Keratinocyte (primary cell): ENCODE data around the gene SASH1. TPM values are rescaled to one million over a fixed set of nuclear protein-coding genes. Genes with fewer than 3 reads are reported as not detected.

Experiments used
- DNase-seq: peaks from one replicate; pipeline ENCODE4 v3.0.0-alpha.2; 2011; ENCODE audit warnings: low read depth, missing footprints, low spot score
- FAIRE-seq: peaks from 2 replicates; lab custom pipeline; 2011; peaks lifted over from hg19 to GRCh38; lab: Jason Lieb, UNC
- H2AFZ ChIP-seq: 2 replicates; pipeline ENCODE4 v1.6.0; 2012; ENCODE audit warnings: low read length, control low read depth, inconsistent platforms; ENCODE audit not compliant: control insufficient read depth
- H3K27ac ChIP-seq: 2 replicates; pipeline ENCODE4 v1.5.1; 2011; ENCODE audit warnings: low read length; ENCODE audit not compliant: control insufficient read depth, insufficient read depth
- H3K27me3 ChIP-seq: 3 replicates; pipeline ENCODE4 v1.6.0; 2011; ENCODE audit warnings: low read length; ENCODE audit not compliant: control insufficient read depth, insufficient read depth; ENCODE audit errors: extremely low read depth
- H3K36me3 ChIP-seq, 2 experiments: 2 replicates in 1 of 2; 3 replicates in 1 of 2; pipeline ENCODE4 v1.5.1; 2011; ENCODE audit warnings: low read length in 2 of 2, mild to moderate bottlenecking in 1 of 2; ENCODE audit not compliant: control insufficient read depth in 2 of 2, insufficient read depth in 2 of 2; ENCODE audit errors: extremely low read depth in 1 of 2
- H3K4me1 ChIP-seq: 3 replicates; pipeline ENCODE4 v1.5.1; 2011; ENCODE audit warnings: low read length; ENCODE audit not compliant: control insufficient read depth, insufficient read depth; ENCODE audit errors: extremely low read depth
- H3K4me2 ChIP-seq: 3 replicates; pipeline ENCODE4 v1.6.0; 2011; ENCODE audit warnings: low read depth, low read length; ENCODE audit not compliant: control insufficient read depth, insufficient read depth; ENCODE audit errors: extremely low read depth
- H3K4me3 ChIP-seq, 3 experiments: fragments of 200-600 bp in 1 of 3; sonication (generic) in 1 of 3; 2 replicates in 2 of 3; 3 replicates in 1 of 3; pipeline ENCODE4 v1.5.1; 2011 to 2016; ENCODE audit warnings: low read length in 3 of 3, mild to moderate bottlenecking in 3 of 3, control low read depth in 2 of 3, inconsistent platforms in 1 of 3, low read depth in 1 of 3, mixed read lengths in 1 of 3, mixed run types in 1 of 3, moderate library complexity in 1 of 3; ENCODE audit not compliant: control insufficient read depth in 2 of 3, insufficient read depth in 2 of 3; ENCODE audit errors: extremely low read depth in 1 of 3
- H3K79me2 ChIP-seq: 2 replicates; pipeline ENCODE4 v1.6.0; 2012; ENCODE audit warnings: low read length; ENCODE audit not compliant: control insufficient read depth, insufficient read depth
- H3K9ac ChIP-seq: 3 replicates; pipeline ENCODE4 v1.6.0; 2011; ENCODE audit warnings: low read length; ENCODE audit not compliant: control insufficient read depth, insufficient read depth; ENCODE audit errors: extremely low read depth
- H3K9me1 ChIP-seq: 3 replicates; pipeline ENCODE4 v1.6.0; 2011; ENCODE audit warnings: low read length; ENCODE audit not compliant: control insufficient read depth, insufficient read depth; ENCODE audit errors: extremely low read depth
- H3K9me3 ChIP-seq: 2 replicates; pipeline ENCODE4 v1.5.1; 2012; ENCODE audit warnings: low read depth, low read length; ENCODE audit not compliant: control insufficient read depth
- H4K20me1 ChIP-seq: 3 replicates; pipeline ENCODE4 v1.6.0; 2011; ENCODE audit warnings: low read length; ENCODE audit not compliant: control insufficient read depth, insufficient read depth; ENCODE audit errors: extremely low read depth
- EZH2 ChIP-seq: IDR thresholded peaks from one replicate; pipeline ENCODE4 v1.6.1; 2012; ENCODE audit warnings: inconsistent platforms, mild to moderate bottlenecking, low read length, moderate library complexity
- dilution Hi-C: fragments of 300-500 bp; cut with MboI; formaldehyde crosslinking; loops from one replicate; pipeline ENCODE4 v1.7.0; 2020; ENCODE audit warnings: low sequenced_read_pairs; ENCODE audit not compliant: extremely low pct_ligation_motif_present
- polyA plus RNA-seq, 5 experiments: library from polyadenylated mRNA; depleted of rRNA in 3 of 5; stranded (reverse) in 3 of 5; stranded (forward) in 1 of 5; unstranded in 1 of 5; fragments of >200 nt; gene quantifications; 1 replicate in 1 of 5; 2 replicates in 3 of 5; 3 replicates in 1 of 5; pipeline versions ENCODE4 v1.2.1 to v1.2.3, GENCODE V29; 2011 to 2012; ENCODE audit warnings: missing spikeins in 2 of 5, low read depth in 1 of 5, low replicate concordance in 1 of 5
- TF ChIP-seq, protein P1 (sequence below), 3 experiments: IDR thresholded peaks in 1 of 3; conservative IDR thresholded peaks in 1 of 3; optimal IDR thresholded peaks in 1 of 3; 2 replicates in 2 of 3; 3 replicates in 1 of 3; pipeline versions ENCODE3 to v1.5.1; 2011; ENCODE audit warnings: low read length in 3 of 3, mild to moderate bottlenecking in 3 of 3, moderate library complexity in 2 of 3, control low read depth in 1 of 3, inconsistent platforms in 1 of 3; ENCODE audit not compliant: insufficient read depth in 2 of 3; ENCODE audit errors: extremely low read depth in 1 of 3

The SASH1 gene
- polyA plus RNA-seq, 1 donor (not counting 4 experiments of a cell fraction or from before 2014, with no cell fraction given), result 4.4 TPM

DNA sequence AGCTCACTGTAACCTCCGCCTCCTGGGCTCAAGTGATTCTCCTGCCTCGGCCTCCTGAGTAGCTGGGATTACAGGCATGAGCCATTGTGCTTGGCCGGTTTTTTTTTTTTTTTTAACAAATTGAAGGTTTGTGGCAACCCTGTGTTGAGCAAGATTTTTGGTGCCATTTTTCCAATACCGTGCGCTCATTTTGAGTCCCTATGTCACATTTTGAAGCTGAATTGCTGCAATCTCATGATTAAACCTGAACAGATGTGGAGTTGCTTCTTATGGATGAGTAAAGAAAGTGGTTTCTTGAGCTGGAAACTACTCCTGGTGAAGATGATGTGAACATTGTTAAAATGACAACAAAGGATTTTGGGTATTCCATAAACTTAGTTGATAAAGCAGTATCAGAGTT is 16.6 kb downstream of the SASH1 start:
- TF ChIP-seq, protein P1, sequence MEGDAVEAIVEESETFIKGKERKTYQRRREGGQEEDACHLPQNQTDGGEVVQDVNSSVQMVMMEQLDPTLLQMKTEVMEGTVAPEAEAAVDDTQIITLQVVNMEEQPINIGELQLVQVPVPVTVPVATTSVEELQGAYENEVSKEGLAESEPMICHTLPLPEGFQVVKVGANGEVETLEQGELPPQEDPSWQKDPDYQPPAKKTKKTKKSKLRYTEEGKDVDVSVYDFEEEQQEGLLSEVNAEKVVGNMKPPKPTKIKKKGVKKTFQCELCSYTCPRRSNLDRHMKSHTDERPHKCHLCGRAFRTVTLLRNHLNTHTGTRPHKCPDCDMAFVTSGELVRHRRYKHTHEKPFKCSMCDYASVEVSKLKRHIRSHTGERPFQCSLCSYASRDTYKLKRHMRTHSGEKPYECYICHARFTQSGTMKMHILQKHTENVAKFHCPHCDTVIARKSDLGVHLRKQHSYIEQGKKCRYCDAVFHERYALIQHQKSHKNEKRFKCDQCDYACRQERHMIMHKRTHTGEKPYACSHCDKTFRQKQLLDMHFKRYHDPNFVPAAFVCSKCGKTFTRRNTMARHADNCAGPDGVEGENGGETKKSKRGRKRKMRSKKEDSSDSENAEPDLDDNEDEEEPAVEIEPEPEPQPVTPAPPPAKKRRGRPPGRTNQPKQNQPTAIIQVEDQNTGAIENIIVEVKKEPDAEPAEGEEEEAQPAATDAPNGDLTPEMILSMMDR (optimal IDR thresholded peaks at IDR 0.05 in 1 of 3, IDR thresholded peaks at IDR 0.05 in 1 of 3, conservative IDR thresholded peaks at IDR 0.05 in 1 of 3; ENCODE audit: extremely low read depth in 1 of 3, insufficient read depth in 2 of 3, low read length in 3 of 3), result no peak
- no peak for TF ChIP-seq EZH2
- Histone ChIP-seq H3K36me3 (no peaks in the 10 kb centered on the region), H3K9me1 (no peaks in the 10 kb centered on the region), H3K4me3 (no peak overlapping the region), H4K20me1 (no peaks in the 10 kb centered on the region), H3K4me2 (no peak overlapping the region), H3K4me1 (peaks cover 2% of the 10 kb centered on the region), H3K27me3 (no peaks in the 10 kb centered on the region), H3K9me3 (no peaks in the 10 kb centered on the region), H3K79me2 (no peaks in the 10 kb centered on the region), H3K27ac (no peak overlapping the region), H2AFZ (no peak overlapping the region), H3K9ac (no peak overlapping the region)
- FAIRE-seq (no peak), DNase-seq (no peak)
- dilution Hi-C loops, result no loop called here

DNA sequence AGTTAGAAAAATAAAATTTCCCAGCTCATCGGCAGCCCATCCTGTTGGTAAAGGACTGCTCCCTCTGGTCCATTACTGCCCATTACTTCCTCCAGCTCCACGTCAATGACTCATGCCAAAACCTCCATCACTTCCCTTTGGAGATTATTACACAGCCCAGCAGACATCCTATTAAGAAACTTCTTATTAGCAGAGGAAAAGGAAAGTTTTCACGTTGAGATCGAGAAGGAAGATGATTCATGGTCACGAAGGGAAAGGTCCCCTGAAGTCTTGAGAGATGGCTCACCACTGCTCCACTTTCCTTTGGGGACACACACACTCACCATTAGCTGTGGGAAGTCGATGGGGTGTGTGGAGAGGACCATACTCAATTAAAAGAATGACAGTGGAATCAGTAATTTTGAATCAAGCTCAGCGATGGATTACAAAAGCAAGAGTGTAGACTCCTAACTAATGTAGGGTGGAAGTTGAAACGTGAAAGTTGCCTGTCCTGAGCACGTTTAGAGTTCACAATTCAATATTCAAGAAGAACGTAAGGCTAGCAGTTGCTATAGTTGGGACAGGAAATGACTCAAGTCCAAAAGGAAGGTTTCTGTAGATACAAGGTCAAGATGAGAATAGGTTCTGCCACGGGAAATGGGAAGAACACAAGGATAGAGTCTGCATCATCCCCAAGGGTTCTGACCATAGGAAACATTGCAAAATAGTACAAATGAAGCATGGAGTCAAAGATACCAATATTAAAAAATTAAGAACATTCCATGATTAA is 21.6 kb downstream of the SASH1 start:
- Histone ChIP-seq H3K27me3 (no peaks in the 10 kb centered on the region), H3K4me2 (no peak overlapping the region), H3K9me3 (no peaks in the 10 kb centered on the region), H3K4me3 (no peak overlapping the region), H3K9me1 (no peaks in the 10 kb centered on the region), H3K4me1 (peaks cover 23% of the 10 kb centered on the region), H2AFZ (no peak overlapping the region), H3K36me3 (no peaks in the 10 kb centered on the region), H3K27ac (no peak overlapping the region), H3K9ac (no peak overlapping the region), H4K20me1 (no peaks in the 10 kb centered on the region), H3K79me2 (no peaks in the 10 kb centered on the region)
- no peak for DNase-seq
- dilution Hi-C loops, result no loop called here
- no peak for TF ChIP-seq EZH2
- TF ChIP-seq, protein P1 (optimal IDR thresholded peaks at IDR 0.05 in 1 of 3, IDR thresholded peaks at IDR 0.05 in 1 of 3, conservative IDR thresholded peaks at IDR 0.05 in 1 of 3; ENCODE audit: extremely low read depth in 1 of 3, insufficient read depth in 2 of 3, low read length in 3 of 3), result no peak
- no peak for FAIRE-seq
